ENCODE measurements around the gene ALKBH4. TPM values are rescaled to one million over a fixed set of nuclear protein-coding genes. Genes with fewer than 3 reads are reported as not detected.
"Not testable (repeated sequence)": the region's sequence is repeated elsewhere in the genome, so short reads cannot be mapped to it uniquely, and the experiment has no call there.

The ALKBH4 gene
- total and polyA plus RNA-seq, 2 of the 4 experiments (the other 2 are of a cell fraction): 6.1 to 7.4 TPM

GRCh38 chr7:102474116-102474515 lies 9.5 kb upstream of the ALKBH4 start:
- H2BK20ac ChIP-seq (ENCODE audit: low read depth, low read length); H3K56ac ChIP-seq (ENCODE audit: extremely low read depth, insufficient read depth, low read length); H4K5ac ChIP-seq (ENCODE audit: low read depth, low read length); H2BK120ac ChIP-seq (ENCODE audit: low read depth, low read length); ATAC-seq (ENCODE audit: low read depth); H4K91ac ChIP-seq (ENCODE audit: insufficient read depth, low read depth, low read length); H4K8ac ChIP-seq (ENCODE audit: low read depth in 2 of 2, low read length in 2 of 2); H3K9ac ChIP-seq (ENCODE audit: low read depth, low read length); H2AFZ ChIP-seq (replicated peaks; ENCODE audit: low read length, poor library complexity); H2BK15ac ChIP-seq (ENCODE audit: low read depth, low read length); H3K9me1 ChIP-seq (ENCODE audit: insufficient read depth, low read length); DNase-seq; in situ Hi-C loops (cut with MboI; ENCODE audit: low sequenced_read_pairs); H3K4me2 ChIP-seq (ENCODE audit: low read depth, low read length); H4K20me1 ChIP-seq (ENCODE audit: insufficient read depth, low read length); H3K4ac ChIP-seq (ENCODE audit: low read depth, low read length); H3K9me3 ChIP-seq (ENCODE audit: control insufficient read depth, insufficient read depth, low read length); H2AK9ac ChIP-seq (replicated peaks; ENCODE audit: low read depth, low read length, poor library complexity); H3K27me3 ChIP-seq (ENCODE audit: control insufficient read depth, insufficient read depth, low read length); H2BK5ac ChIP-seq (ENCODE audit: low read depth, low read length, poor library complexity, severe bottlenecking); H3K4me3 ChIP-seq (ENCODE audit: insufficient read depth, low read depth, low read length); H3K4me1 ChIP-seq (ENCODE audit: control insufficient read depth, insufficient read depth, low read length); H3K18ac ChIP-seq (ENCODE audit: low read depth, low read length); intact Hi-C loops (cut with micrococcal nuclease); CTCF ChIA-PET; H2AK5ac ChIP-seq (ENCODE audit: low read depth, low read length); H3K14ac ChIP-seq (replicated peaks; ENCODE audit: low read depth, low read length); BruUV-seq (replicated peaks); H3K79me1 ChIP-seq (ENCODE audit: low read depth in 1 of 2, low read length in 2 of 2); POLR2A ChIA-PET (ENCODE audit: unreplicated experiment); H3K23ac ChIP-seq (ENCODE audit: low read depth, low read length); dilution Hi-C loops (cut with HindIII; ENCODE audit: low sequenced_read_pairs, unreplicated experiment): not testable (repeated sequence)
- WGBS, 2 experiments (ENCODE audit: extremely low coverage in 2 of 2, insufficient read length in 1 of 2): no CpG with 5 or more reads among the region's 14 CpGs
- Histone ChIP-seq H3K36me3 (ENCODE audit: control insufficient read depth, insufficient read depth, low read length) (peaks cover 30% of the 10 kb centered on the region), H3K27ac (ENCODE audit: insufficient read depth, low read length) (peak overlapping the region; percentile 42; the same call in 1 of the 2 replicates)
